Activated CD4-positive, alpha-beta T cell treated with anti-CD3 and anti-CD28 coated beads, Interleukin-2, amount 50 U/mL, for 16 hours (primary cell): ENCODE results near the gene WDR49.
A peak's percentile ranks its signal among the peaks of the same experiment; 100 is the strongest.
"Not testable (repeated sequence)": the region's sequence is repeated elsewhere in the genome, so short reads cannot be mapped to it uniquely, and the experiment has no call there.

Experiments
- DNase-seq: peaks from one replicate; pipeline ENCODE4 v3.0.0-alpha.2; 2020

The WDR49 gene

GRCh38 chr3:167653760-167654159 lies at the start of gene WDR49:
WDR49 (minus strand) TSS chr3:167653942; CDS start chr3:167653425, 517 bp downstream.
- DNase-seq = no peak

- no peak for DNase-seq
Observed at GRCh38 chr3:167700926-167701325, 47.2 kb upstream of the WDR49 start.

GRCh38 chr3:167700046-167700445 lies 46.3 kb upstream of the WDR49 start:
- DNase-seq = no peak

GRCh38 chr3:167694121-167694520 lies 40.4 kb upstream of the WDR49 start:
- no peak for DNase-seq

- peak; percentile 85 for DNase-seq
Observed at GRCh38 chr3:167691366-167691765, 37.6 kb upstream of the WDR49 start.

GRCh38 chr3:167684388-167684993 lies 30.7 kb upstream of the WDR49 start:
- peak; percentile 73 for DNase-seq

- no peak for DNase-seq
Observed at GRCh38 chr3:167679526-167679925, 25.8 kb upstream of the WDR49 start.

- no peak for DNase-seq
Observed at GRCh38 chr3:167675848-167676247, 22.1 kb upstream of the WDR49 start.

- no peak for DNase-seq
Observed at GRCh38 chr3:167673221-167673620, 19.5 kb upstream of the WDR49 start.

GRCh38 chr3:167671878-167672427 lies 18.2 kb upstream of the WDR49 start:
- DNase-seq = no peak

GRCh38 chr3:167669699-167670098 lies 16.0 kb upstream of the WDR49 start:
- DNase-seq = no peak

GRCh38 chr3:167668651-167669050 lies 14.9 kb upstream of the WDR49 start:
- DNase-seq = no peak

- no peak for DNase-seq
Observed at GRCh38 chr3:167666563-167666962, 12.8 kb upstream of the WDR49 start.

- DNase-seq = no peak
Observed at GRCh38 chr3:167662919-167663400, 9.2 kb upstream of the WDR49 start.

GRCh38 chr3:167657684-167658225 lies 4.0 kb upstream of the WDR49 start:
- no peak for DNase-seq

GRCh38 chr3:167656821-167657220 lies 3.1 kb upstream of the WDR49 start:
- DNase-seq = no peak

GRCh38 chr3:167653155-167653554 lies 587 bp downstream of the WDR49 start:
- no peak for DNase-seq

GRCh38 chr3:167651826-167652225 lies 1.9 kb downstream of the WDR49 start:
- DNase-seq = no peak

- DNase-seq = no peak
Observed at GRCh38 chr3:167650459-167650858, 3.3 kb downstream of the WDR49 start.

- no peak for DNase-seq
Observed at GRCh38 chr3:167649746-167650145, 4.0 kb downstream of the WDR49 start.

GRCh38 chr3:167644611-167645010 lies 9.1 kb downstream of the WDR49 start:
- no peak for DNase-seq

GRCh38 chr3:167631471-167631870 lies 22.3 kb downstream of the WDR49 start:
- DNase-seq = no peak

- DNase-seq = no peak
Observed at GRCh38 chr3:167626490-167626889, 27.3 kb downstream of the WDR49 start.

GRCh38 chr3:167615030-167615429 lies 38.7 kb downstream of the WDR49 start:
- DNase-seq = no peak

GRCh38 chr3:167614196-167614595 lies 39.5 kb downstream of the WDR49 start:
- not testable (repeated sequence) for DNase-seq
